ENCODE results near the gene EEF1AKMT2.

GRCh38 chr10:124717911-124718741 lies 73.6 kb downstream of the EEF1AKMT2 start:
- no peak for TF ChIP-seq CTCF (IDR thresholded peaks at IDR 0.05)
- TF ChIP-seq POLR2A (IDR thresholded peaks at IDR 0.05): no peak

Measured in Peyer's patch (tissue), 4 donors.